ENCODE measurements around the gene MLANA. TPM values are rescaled to one million over a fixed set of nuclear protein-coding genes. Genes with fewer than 3 reads are reported as not detected.

MLANA gene
- total RNA-seq, 1 donor, result not detected

GRCh38 chr9:5931657-5932056 lies 41.0 kb downstream of the MLANA start:
- no peak for TF ChIP-seq CTCF (IDR thresholded peaks at IDR 0.05; ENCODE audit: insufficient read depth, low read length)
- no peak for DNase-seq (ENCODE audit: low read depth)
- H3K4me3 ChIP-seq (ENCODE audit: low read depth, low read length), result no peak overlapping the region

GRCh38 chr9:5938449-5938848 lies 47.8 kb downstream of the MLANA start:
- DNase-seq (ENCODE audit: low read depth), result no peak
- no peak overlapping the region for H3K4me3 ChIP-seq (ENCODE audit: low read depth, low read length)
- TF ChIP-seq CTCF (IDR thresholded peaks at IDR 0.05; ENCODE audit: insufficient read depth, low read length), result no peak

- DNase-seq (ENCODE audit: low read depth), result no peak
- TF ChIP-seq CTCF (IDR thresholded peaks at IDR 0.05; ENCODE audit: insufficient read depth, low read length), result no peak
- no peak overlapping the region for H3K4me3 ChIP-seq (ENCODE audit: low read depth, low read length)
Measured at GRCh38 chr9:5939530-5939929, 48.8 kb downstream of the MLANA start.

GRCh38 chr9:5941214-5941613 lies 50.5 kb downstream of the MLANA start:
- H3K4me3 ChIP-seq (ENCODE audit: low read depth, low read length), result no peak overlapping the region
- DNase-seq (ENCODE audit: low read depth), result no peak

GRCh38 chr9:5945112-5945511 lies 54.4 kb downstream of the MLANA start:
- no peak for TF ChIP-seq CTCF (IDR thresholded peaks at IDR 0.05; ENCODE audit: insufficient read depth, low read length)
- H3K4me3 ChIP-seq (ENCODE audit: low read depth, low read length), result no peak overlapping the region
- DNase-seq (ENCODE audit: low read depth), result no peak

More at GRCh38 chr9:5941214-5941613, 50.5 kb downstream of the MLANA start:
- no peak for TF ChIP-seq CTCF (IDR thresholded peaks at IDR 0.05; ENCODE audit: insufficient read depth, low read length)

GRCh38 chr9:5947912-5948311 lies 57.2 kb downstream of the MLANA start:
- no peak for TF ChIP-seq CTCF (IDR thresholded peaks at IDR 0.05; ENCODE audit: insufficient read depth, low read length)
- no peak for DNase-seq (ENCODE audit: low read depth)
- H3K4me3 ChIP-seq (ENCODE audit: low read depth, low read length), result no peak overlapping the region

GRCh38 chr9:5949103-5949699 lies 58.5 kb downstream of the MLANA start:
- DNase-seq (ENCODE audit: low read depth), result no peak
- H3K4me3 ChIP-seq (ENCODE audit: low read depth, low read length), result no peak overlapping the region
- no peak for TF ChIP-seq CTCF (IDR thresholded peaks at IDR 0.05; ENCODE audit: insufficient read depth, low read length)
